ENCODE data around the gene SLC7A6OS.

The SLC7A6OS gene

GRCh38 chr16:68283346-68283745 lies 27.4 kb downstream of the SLC7A6OS start:
- DNase-seq (ENCODE audit: low read depth): no peak
- no peak overlapping the region for H3K4me3 ChIP-seq (ENCODE audit: control insufficient read depth, low read depth, low read length)
- TF ChIP-seq, protein P1, sequence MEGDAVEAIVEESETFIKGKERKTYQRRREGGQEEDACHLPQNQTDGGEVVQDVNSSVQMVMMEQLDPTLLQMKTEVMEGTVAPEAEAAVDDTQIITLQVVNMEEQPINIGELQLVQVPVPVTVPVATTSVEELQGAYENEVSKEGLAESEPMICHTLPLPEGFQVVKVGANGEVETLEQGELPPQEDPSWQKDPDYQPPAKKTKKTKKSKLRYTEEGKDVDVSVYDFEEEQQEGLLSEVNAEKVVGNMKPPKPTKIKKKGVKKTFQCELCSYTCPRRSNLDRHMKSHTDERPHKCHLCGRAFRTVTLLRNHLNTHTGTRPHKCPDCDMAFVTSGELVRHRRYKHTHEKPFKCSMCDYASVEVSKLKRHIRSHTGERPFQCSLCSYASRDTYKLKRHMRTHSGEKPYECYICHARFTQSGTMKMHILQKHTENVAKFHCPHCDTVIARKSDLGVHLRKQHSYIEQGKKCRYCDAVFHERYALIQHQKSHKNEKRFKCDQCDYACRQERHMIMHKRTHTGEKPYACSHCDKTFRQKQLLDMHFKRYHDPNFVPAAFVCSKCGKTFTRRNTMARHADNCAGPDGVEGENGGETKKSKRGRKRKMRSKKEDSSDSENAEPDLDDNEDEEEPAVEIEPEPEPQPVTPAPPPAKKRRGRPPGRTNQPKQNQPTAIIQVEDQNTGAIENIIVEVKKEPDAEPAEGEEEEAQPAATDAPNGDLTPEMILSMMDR (IDR thresholded peaks at IDR 0.05; ENCODE audit: control insufficient read depth, insufficient read depth, low read depth, low read length, missing control alignments): no peak

DNA sequence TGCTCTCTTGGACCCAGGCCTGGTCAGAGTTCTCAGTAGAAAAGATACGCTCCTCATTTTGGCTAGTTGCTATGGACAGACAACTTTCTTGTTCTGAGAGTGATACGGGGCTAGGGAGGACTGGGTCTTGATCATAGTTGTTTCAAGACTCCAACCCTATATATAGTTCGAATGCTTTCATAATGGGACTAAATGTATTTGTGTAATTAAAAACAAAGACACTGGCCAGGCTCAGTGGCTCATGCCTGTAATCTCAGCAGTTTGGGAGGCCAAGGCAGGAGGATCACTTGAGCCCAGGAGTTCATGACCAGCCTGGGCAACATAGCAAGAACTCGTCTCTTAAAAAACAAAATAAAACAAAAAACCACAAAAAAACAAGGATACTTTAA lies 28.7 kb downstream of the SLC7A6OS start:
- H3K4me3 ChIP-seq (ENCODE audit: control insufficient read depth, low read depth, low read length): no peak overlapping the region
- DNase-seq (ENCODE audit: low read depth): no peak
- TF ChIP-seq, protein P1 (IDR thresholded peaks at IDR 0.05; ENCODE audit: control insufficient read depth, insufficient read depth, low read depth, low read length, missing control alignments): no peak

DNA sequence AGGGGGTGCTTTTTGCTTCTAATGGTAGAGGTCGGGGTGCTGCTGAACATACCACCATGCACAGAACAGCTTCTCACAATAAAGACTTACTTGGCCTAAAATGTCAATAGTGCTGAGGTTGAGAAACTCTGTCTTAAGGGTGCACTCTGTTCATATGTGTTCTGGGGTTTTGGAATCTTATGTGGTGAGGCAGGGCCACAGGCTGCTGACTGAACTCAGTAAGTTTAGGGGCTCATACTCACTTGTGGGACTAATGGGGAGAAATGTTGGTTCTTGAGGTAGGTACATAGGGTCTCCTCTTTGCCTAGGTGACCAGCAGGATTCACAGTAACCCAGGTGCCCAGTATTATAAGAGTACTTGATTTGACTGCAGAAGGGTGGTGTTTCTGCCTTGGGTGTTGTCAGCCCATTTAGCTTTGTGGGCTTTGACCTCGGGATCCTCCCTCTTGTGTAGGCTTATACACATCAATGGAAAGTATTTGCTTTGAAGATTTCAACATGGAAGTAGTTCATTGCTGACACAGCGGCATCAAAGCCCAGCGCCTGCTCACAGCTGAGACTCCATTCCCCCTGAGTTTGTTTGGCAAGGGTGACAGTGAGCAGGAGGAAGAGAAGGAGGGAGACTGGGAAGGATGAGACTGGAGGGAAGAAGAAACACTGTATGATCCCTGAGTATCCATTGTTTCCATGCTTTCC lies 29.2 kb downstream of the SLC7A6OS start:
- no peak for DNase-seq (ENCODE audit: low read depth)

GRCh38 chr16:68279726-68280558 lies 30.8 kb downstream of the SLC7A6OS start:
- TF ChIP-seq, protein P1 (IDR thresholded peaks at IDR 0.05; ENCODE audit: control insufficient read depth, insufficient read depth, low read depth, low read length, missing control alignments): no peak
- no peak overlapping the region for H3K4me3 ChIP-seq (ENCODE audit: control insufficient read depth, low read depth, low read length)
- no peak for DNase-seq (ENCODE audit: low read depth)

More for the DNA sequence above, 29.2 kb downstream of the SLC7A6OS start:
- H3K4me3 ChIP-seq (ENCODE audit: control insufficient read depth, low read depth, low read length): no peak overlapping the region
- TF ChIP-seq, protein P1 (IDR thresholded peaks at IDR 0.05; ENCODE audit: control insufficient read depth, insufficient read depth, low read depth, low read length, missing control alignments): no peak

- H3K4me3 ChIP-seq (ENCODE audit: control insufficient read depth, low read depth, low read length): no peak overlapping the region
These were observed 34.5 kb downstream of the SLC7A6OS start for GRCh38 chr16:68276223-68276622.

GRCh38 chr16:68275611-68276191 lies 35.0 kb downstream of the SLC7A6OS start:
- H3K4me3 ChIP-seq (ENCODE audit: control insufficient read depth, low read depth, low read length): no peak overlapping the region
- DNase-seq (ENCODE audit: low read depth): no peak
- TF ChIP-seq, protein P1 (IDR thresholded peaks at IDR 0.05; ENCODE audit: control insufficient read depth, insufficient read depth, low read depth, low read length, missing control alignments): no peak

More at GRCh38 chr16:68276223-68276622, 34.5 kb downstream of the SLC7A6OS start:
- no peak for DNase-seq (ENCODE audit: low read depth)
- TF ChIP-seq, protein P1 (IDR thresholded peaks at IDR 0.05; ENCODE audit: control insufficient read depth, insufficient read depth, low read depth, low read length, missing control alignments): no peak
